GM12878 (cell line): ENCODE measurements around the gene PUM2. TPM values are rescaled to one million over a fixed set of nuclear protein-coding genes. Genes with fewer than 3 reads are reported as not detected.

ENCODE experiments used
- ATAC-seq: fragments of 200-7000 bp; cut with Tn5 transposase; 3 replicates; pipeline ENCODE4 v1.9.1; 2020; ENCODE audit warnings: mild to moderate bottlenecking, moderate library complexity
- BruUV-seq: library from RNA; stranded (reverse); fragments of 400-500 nt; replicated peaks from 2 replicates; lab custom pipeline; 2021; lab: Mats Ljungman, UMichigan
- CTCF ChIA-PET: fragments of 300-600 bp; sonication (Branson Sonifier 250); formaldehyde crosslinking; extraction: SDS; loops from one replicate; lab custom pipeline; 2021; ENCODE audit warnings: inconsistent platforms; lab: Yijun Ruan, JAX
- POLR2A ChIA-PET: fragments of 350-600 bp; formaldehyde crosslinking; extraction: SDS; loops from one replicate; lab custom pipeline; 2021; ENCODE audit warnings: inconsistent platforms; lab: Charles Lee
- RAD21 ChIA-PET: fragments of 300-600 bp; sonication (Branson Sonifier 250); formaldehyde crosslinking; loops from one replicate; lab custom pipeline; 2023; ENCODE audit warnings: antibody characterized with exemption; ENCODE audit not compliant: unreplicated experiment; lab: Charles Lee
- SMC1A ChIA-PET: fragments of 300-600 bp; sonication (Branson Sonifier 250); formaldehyde crosslinking; loops from one replicate; lab custom pipeline; 2023; ENCODE audit not compliant: unreplicated experiment, uncharacterized antibody; lab: Charles Lee
- DNase-seq: peaks from one replicate; pipeline ENCODE4 v3.0.0-alpha.2; 2011; ENCODE audit warnings: low read depth, low spot score
- FAIRE-seq: peaks from 3 replicates; lab custom pipeline; 2011; peaks lifted over from hg19 to GRCh38; lab: Jason Lieb, UNC
- H2AFZ ChIP-seq: 2 replicates; pipeline ENCODE4 v1.6.0; 2011; ENCODE audit warnings: low read depth, low read length, control low read depth; ENCODE audit not compliant: control insufficient read depth
- H3K27ac ChIP-seq: 2 replicates; pipeline ENCODE4 v1.5.1; 2011; ENCODE audit warnings: control low read depth; ENCODE audit not compliant: control insufficient read depth, insufficient read depth
- H3K27me3 ChIP-seq, 2 experiments: replicated peaks in 1 of 2; 2 replicates each; pipeline versions ENCODE4 v1.6.0 to v1.6.1; 2011; ENCODE audit warnings: low read length in 1 of 2; ENCODE audit not compliant: control insufficient read depth in 2 of 2, insufficient read depth in 2 of 2
- H3K36me3 ChIP-seq, 2 experiments: 2 replicates each; pipeline ENCODE4 v1.5.1; 2011; ENCODE audit warnings: low read length in 1 of 2; ENCODE audit not compliant: control insufficient read depth in 2 of 2, insufficient read depth in 2 of 2
- H3K4me1 ChIP-seq: 2 replicates; pipeline ENCODE4 v1.6.1; 2011; ENCODE audit warnings: mild to moderate bottlenecking, low read length, moderate library complexity, mixed read lengths; ENCODE audit not compliant: control insufficient read depth, insufficient read depth
- H3K4me2 ChIP-seq: 2 replicates; pipeline ENCODE4 v1.6.0; 2011; ENCODE audit warnings: control low read depth; ENCODE audit not compliant: control insufficient read depth, insufficient read depth
- H3K4me3 ChIP-seq: fragments of 200-600 bp; sonication (generic); 2 replicates; pipeline ENCODE4 v1.5.1; 2016
- H3K79me2 ChIP-seq: 2 replicates; pipeline ENCODE4 v1.6.0; 2011; ENCODE audit warnings: low read length; ENCODE audit not compliant: control insufficient read depth, insufficient read depth
- H3K9ac ChIP-seq: 2 replicates; pipeline ENCODE4 v1.8.0; 2011; ENCODE audit warnings: low read length, control low read depth, mixed read lengths; ENCODE audit not compliant: control insufficient read depth, insufficient read depth
- H3K9me3 ChIP-seq: replicated peaks from 3 replicates; pipeline ENCODE4 v1.5.1; 2011; ENCODE audit warnings: mild to moderate bottlenecking, low read length; ENCODE audit not compliant: control insufficient read depth, insufficient read depth
- H4K20me1 ChIP-seq: 2 replicates; pipeline ENCODE4 v1.6.0; 2011; ENCODE audit not compliant: control insufficient read depth, insufficient read depth
- ATF7 ChIP-seq: fragments of 450-650 bp; IDR thresholded peaks from 2 replicates; pipeline ENCODE4 v1.6.1; 2016; ENCODE audit warnings: low read depth, mild to moderate bottlenecking
- BCL11A ChIP-seq: IDR thresholded peaks from 2 replicates; pipeline ENCODE4 v1.6.1; 2011; ENCODE audit warnings: low read depth, low read length
- BHLHE40 ChIP-seq, 2 experiments: fragments of 450-650 bp in 1 of 2; IDR thresholded peaks; 2 replicates each; pipeline ENCODE4 v1.6.1; 2011 to 2017; ENCODE audit warnings: low read depth in 2 of 2, borderline replicate concordance in 1 of 2, improper control_type of control experiment in 1 of 2, low read length in 1 of 2, mild to moderate bottlenecking in 1 of 2
- CHD2 ChIP-seq: IDR thresholded peaks from 2 replicates; pipeline ENCODE4 v1.6.1; 2011; ENCODE audit warnings: low read depth, low read length, improper control_type of control experiment, borderline replicate concordance
- DPF2 ChIP-seq: fragments of 450-650 bp; IDR thresholded peaks from 2 replicates; pipeline ENCODE4 v1.6.1; 2017; ENCODE audit warnings: mild to moderate bottlenecking
- EED ChIP-seq: sonication (generic); IDR thresholded peaks from 2 replicates; pipeline ENCODE4 v1.6.1; 2016; ENCODE audit warnings: antibody characterized with exemption, low read depth
- IKZF1 ChIP-seq: fragments of 450-650 bp; conservative IDR thresholded peaks from 2 replicates; pipeline ENCODE4 v1.6.1; 2017; ENCODE audit warnings: antibody characterized with exemption, mild to moderate bottlenecking
- IKZF2 ChIP-seq, 2 experiments: fragments of 450-650 bp; IDR thresholded peaks; 2 replicates each; pipeline ENCODE4 v1.6.1; 2017; ENCODE audit warnings: mild to moderate bottlenecking in 2 of 2, moderate library complexity in 2 of 2
- MEF2A ChIP-seq: IDR thresholded peaks from 2 replicates; pipeline ENCODE4 v1.6.1; 2011; ENCODE audit warnings: low read depth, mild to moderate bottlenecking, low read length, moderate library complexity; ENCODE audit not compliant: insufficient read depth
- MEF2B ChIP-seq: fragments of 450-650 bp; IDR thresholded peaks from 2 replicates; pipeline ENCODE4 v1.6.1; 2018; ENCODE audit warnings: mild to moderate bottlenecking, moderate library complexity; ENCODE audit not compliant: partially characterized antibody, poor library complexity, severe bottlenecking
- MTA2 ChIP-seq: fragments of 450-650 bp; IDR thresholded peaks from 2 replicates; pipeline ENCODE4 v1.6.1; 2016; ENCODE audit warnings: low read depth, mild to moderate bottlenecking, moderate library complexity
- NBN ChIP-seq: fragments of 450-650 bp; IDR thresholded peaks from 2 replicates; pipeline ENCODE4 v1.6.1; 2016
- NFIC ChIP-seq: IDR thresholded peaks from 2 replicates; pipeline ENCODE4 v1.6.1; 2012; ENCODE audit warnings: low read depth, mild to moderate bottlenecking, inconsistent platforms, low read length, moderate library complexity
- NFYA ChIP-seq: IDR thresholded peaks from 2 replicates; pipeline ENCODE4 v1.6.1; 2011; ENCODE audit warnings: low read depth, mild to moderate bottlenecking, low read length, improper control_type of control experiment, borderline replicate concordance
- NR2F1 ChIP-seq: fragments of 450-650 bp; conservative IDR thresholded peaks from 2 replicates; pipeline ENCODE4 v1.6.1; 2017; ENCODE audit warnings: mild to moderate bottlenecking
- POLR2AphosphoS2 ChIP-seq: IDR thresholded peaks from 2 replicates; pipeline ENCODE4 v1.6.1; 2011; ENCODE audit warnings: low read depth, mild to moderate bottlenecking, low read length, improper control_type of control experiment, moderate library complexity
- RELB ChIP-seq: fragments of 450-650 bp; IDR thresholded peaks from 2 replicates; pipeline ENCODE4 v1.6.1; 2017; ENCODE audit warnings: low read depth, mild to moderate bottlenecking, moderate library complexity
- RUNX3 ChIP-seq: IDR thresholded peaks from 2 replicates; pipeline ENCODE4 v1.6.1; 2012; ENCODE audit warnings: low read length, inconsistent platforms
- SMAD1 ChIP-seq: fragments of 450-650 bp; IDR thresholded peaks from 2 replicates; pipeline ENCODE4 v1.6.1; 2018; ENCODE audit warnings: mild to moderate bottlenecking, low read depth; ENCODE audit not compliant: partially characterized antibody
- YBX1 ChIP-seq: fragments of 450-650 bp; IDR thresholded peaks from 2 replicates; pipeline ENCODE4 v1.6.1; 2016; ENCODE audit warnings: antibody characterized with exemption
- WGBS: methylation state at CpG from one replicate; pipeline ENCODE4 v1.1.6; 2016; ENCODE audit warnings: low lambda C conversion rate; ENCODE audit not compliant: insufficient replicate concordance, insufficient coverage; ENCODE audit errors: missing lambda C conversion rate; 5-methylcytosine and 5-hydroxymethylcytosine counted together
- in situ Hi-C: fragments of 300-500 bp; cut with MboI; formaldehyde crosslinking; loops from 9 replicates; pipeline ENCODE4 v1.14.3; 2018; ENCODE audit warnings: mixed read lengths
- intact Hi-C: fragments of 100-400 bp; cut with micrococcal nuclease; formaldehyde crosslinking; loops from one replicate; pipeline ENCODE4 v1.14.2; 2022; ENCODE audit not compliant: unreplicated experiment
- polyA plus RNA-seq, 11 experiments: library from polyadenylated mRNA; depleted of rRNA in 4 of 11; unstranded in 6 of 11; stranded (reverse) in 5 of 11; fragments of >200 nt; fragmentation: Nextera tagmentation in 4 of 11; fragmentation: Illumina TruSeq in 1 of 11; extraction: Ambion mirVana in 4 of 11; extraction: Trizol in 1 of 11; gene quantifications; 1 replicate in 1 of 11; 2 replicates in 10 of 11; pipeline versions ENCODE4 v1.2.1 to v1.2.3, GENCODE V29; 2011 to 2016; ENCODE audit warnings: inconsistent platforms in 2 of 11, missing spikeins in 2 of 11, low read depth in 1 of 11
- total RNA-seq, 4 experiments: library from RNA; depleted of rRNA in 3 of 4; stranded (reverse); fragments of >200 nt in 3 of 4; fragmentation: Illumina TruSeq in 1 of 4; extraction: Trizol in 1 of 4; gene quantifications; 2 replicates each; pipeline versions ENCODE4 v1.2.1 to v1.2.3, GENCODE V29; 2013 to 2021
- TF ChIP-seq, protein P1 (sequence below): fragments of 450-650 bp; IDR thresholded peaks from 2 replicates; pipeline ENCODE4 v1.6.1; 2017; ENCODE audit warnings: mild to moderate bottlenecking, low read depth, inconsistent platforms; ENCODE audit not compliant: poor library complexity, severe bottlenecking

PUM2 gene
- total and polyA plus RNA-seq, 10 of the 15 experiments (the other 5 are each of a cell fraction or from before 2014, with no cell fraction given) = 14.5 to 87.6 (median 29.4) TPM

DNA sequence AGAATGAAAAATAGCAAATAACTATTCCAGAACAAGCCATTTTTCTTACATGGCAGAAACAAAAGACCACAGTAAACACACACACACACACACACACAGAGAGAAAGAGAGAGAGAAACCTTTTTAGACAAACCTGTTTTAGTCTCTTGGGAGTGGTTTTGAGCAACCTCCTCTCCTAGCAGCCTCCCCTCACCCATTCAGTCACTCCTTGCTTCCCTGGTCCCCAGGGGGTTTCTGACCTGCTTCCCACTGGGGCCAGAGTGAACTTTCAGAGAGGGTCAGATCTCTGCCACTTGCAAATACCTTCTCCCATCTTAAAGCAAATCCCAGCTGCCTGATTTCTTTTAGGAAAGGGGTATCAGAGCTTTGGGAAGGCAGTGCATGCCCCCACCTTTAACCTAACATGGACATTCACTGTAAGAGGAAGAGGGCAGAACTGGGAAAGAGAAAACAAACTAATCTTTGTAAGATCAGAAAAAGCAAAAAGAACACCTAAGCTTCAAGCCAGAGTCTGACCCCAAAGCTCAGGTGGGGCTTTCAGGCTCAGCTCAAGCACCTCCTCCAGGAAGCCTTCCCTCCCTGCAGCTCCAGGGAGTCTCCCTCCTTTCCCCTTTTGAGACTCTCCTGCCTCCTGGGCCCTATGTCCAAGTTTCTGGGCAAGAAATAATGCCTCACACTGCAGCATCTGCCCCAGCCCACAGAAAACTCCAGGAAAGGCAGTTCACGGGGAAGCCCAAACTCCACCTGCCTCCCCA is 128.5 kb downstream of the PUM2 start:
- FAIRE-seq = peak; percentile 27
- no TSS peak for BruUV-seq
- TF ChIP-seq SMAD1 = no peak
- TF ChIP-seq, protein P1, sequence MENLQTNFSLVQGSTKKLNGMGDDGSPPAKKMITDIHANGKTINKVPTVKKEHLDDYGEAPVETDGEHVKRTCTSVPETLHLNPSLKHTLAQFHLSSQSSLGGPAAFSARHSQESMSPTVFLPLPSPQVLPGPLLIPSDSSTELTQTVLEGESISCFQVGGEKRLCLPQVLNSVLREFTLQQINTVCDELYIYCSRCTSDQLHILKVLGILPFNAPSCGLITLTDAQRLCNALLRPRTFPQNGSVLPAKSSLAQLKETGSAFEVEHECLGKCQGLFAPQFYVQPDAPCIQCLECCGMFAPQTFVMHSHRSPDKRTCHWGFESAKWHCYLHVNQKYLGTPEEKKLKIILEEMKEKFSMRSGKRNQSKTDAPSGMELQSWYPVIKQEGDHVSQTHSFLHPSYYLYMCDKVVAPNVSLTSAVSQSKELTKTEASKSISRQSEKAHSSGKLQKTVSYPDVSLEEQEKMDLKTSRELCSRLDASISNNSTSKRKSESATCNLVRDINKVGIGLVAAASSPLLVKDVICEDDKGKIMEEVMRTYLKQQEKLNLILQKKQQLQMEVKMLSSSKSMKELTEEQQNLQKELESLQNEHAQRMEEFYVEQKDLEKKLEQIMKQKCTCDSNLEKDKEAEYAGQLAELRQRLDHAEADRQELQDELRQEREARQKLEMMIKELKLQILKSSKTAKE = peak; percentile 70
- 0 out of 2 replicates have a peak, but pooled peaks have one; percentile 34 for TF ChIP-seq CHD2
- peak; percentile 88 for TF ChIP-seq ATF7
- peak; percentile 55; the same call in 1 of the 2 replicates for TF ChIP-seq NFIC
- TF ChIP-seq IKZF1 = peak; percentile 62; the same call in 1 of the 2 replicates
- TF ChIP-seq NFYA = no peak
- no peak for TF ChIP-seq BCL11A
- peak; percentile 46; the same call in 1 of the 2 replicates for TF ChIP-seq NR2F1
- TF ChIP-seq POLR2AphosphoS2 = no peak
- 0 out of 2 replicates have a peak, but pooled peaks have one; percentile 14 for TF ChIP-seq YBX1
- 0 out of 2 replicates have a peak, but pooled peaks have one; percentile 26 for TF ChIP-seq MEF2A
- peak; percentile 97 for TF ChIP-seq MEF2B
- TF ChIP-seq IKZF2 (IDR thresholded peaks at IDR 0.05) = peak; percentile 79 to 80; a peak in 3 of 4 replicates
- peak; percentile 71 for TF ChIP-seq RELB
- peak; percentile 36; the same call in 1 of the 2 replicates for TF ChIP-seq MTA2
- TF ChIP-seq NBN = peak; percentile 82
- peak; percentile 80 for TF ChIP-seq RUNX3
- TF ChIP-seq DPF2 = no peak
- peak in 1 of 2 experiments; percentile 22; a peak in 1 of 4 replicates for TF ChIP-seq BHLHE40 (IDR thresholded peaks at IDR 0.05; ENCODE audit: borderline replicate concordance in 1 of 2, low read depth in 2 of 2, low read length in 1 of 2)
- TF ChIP-seq EED = peak; percentile 55; the same call in 1 of the 2 replicates

More for the DNA sequence above, 128.5 kb downstream of the PUM2 start:
- ChIA-PET SMC1A (interaction anchor here (1.0 to 9.6 kb wide), 9 partner anchors 9 to 104 kb away, joined by 3 to 191 read pairs (median 11); no protein-coding TSS in a partner anchor), CTCF (interaction anchor here (0.7 to 7.5 kb wide), 14 partner anchors 8 to 373 kb away, joined by 3 to 284 read pairs (median 4); no protein-coding TSS in a partner anchor), POLR2A (interaction anchor here (1.0 to 3.8 kb wide), 9 partner anchors 9 to 321 kb away, joined by 3 to 38 read pairs (median 5); partner anchors contain the start of gene TTC32), RAD21 (interaction anchor here (0.5 to 7.0 kb wide), 16 partner anchors 10 to 288 kb away, joined by 3 to 156 read pairs (median 5); no protein-coding TSS in a partner anchor)
- Histone ChIP-seq H4K20me1 (no peaks in the 10 kb centered on the region), H3K36me3 (no peaks in the 10 kb centered on the region), H3K27me3 (no peaks in the 10 kb centered on the region), H3K9ac (peak overlapping the region; percentile 76), H3K4me1 (peaks cover 35% of the 10 kb centered on the region), H3K27ac (peak overlapping the region; percentile 74), H2AFZ (no peak overlapping the region), H3K4me2 (peak overlapping the region; percentile 99), H3K9me3 (no peaks in the 10 kb centered on the region), H3K4me3 (peak overlapping the region; percentile 84; the same call in 1 of the 2 replicates), H3K79me2 (peaks cover 46% of the 10 kb centered on the region)
- DNase-seq (peak; percentile 37), ATAC-seq (peak; percentile 5; the same call in 2 of the 3 replicates)
- intact Hi-C loops = no loop called here
- in situ Hi-C loops = no loop called here
- 86% methylated on average over 1 of the region's 1 CpG for WGBS
